ENCODE data around the gene TXNIP.

The TXNIP gene

DNA sequence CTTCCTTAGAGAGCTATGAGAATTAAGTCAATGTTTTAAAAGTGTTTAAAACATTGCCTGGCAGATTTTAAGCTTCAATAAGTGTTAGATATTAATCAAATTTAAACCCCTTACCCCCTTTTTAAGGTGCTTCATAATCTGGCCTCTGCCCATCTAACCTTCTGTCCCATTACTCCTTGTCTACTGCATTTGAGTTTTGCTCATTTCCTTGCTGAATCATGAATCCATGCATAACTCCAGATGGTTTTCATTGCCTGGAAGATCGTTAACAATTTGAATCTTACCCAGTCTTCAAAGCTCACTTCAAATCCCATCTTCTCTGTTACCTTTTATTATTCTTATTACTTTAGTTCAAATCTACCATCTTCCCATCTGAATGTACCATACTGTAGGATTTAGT, 20.5 kb upstream of the TXNIP start:
- DNase-seq, result no peak

GRCh38 chr1:146013559-146013922, 17.2 kb upstream of the TXNIP start:
- DNase-seq, result no peak
- in situ Hi-C loops (cut with MboI; ENCODE audit: low pct_unique_long_range_greater_than_20kb, low sequenced_read_pairs), result no loop called here

More for the DNA sequence above, 20.5 kb upstream of the TXNIP start:
- in situ Hi-C loops (cut with MboI; ENCODE audit: low pct_unique_long_range_greater_than_20kb, low sequenced_read_pairs), result no loop called here

GRCh38 chr1:146012703-146013558, 16.6 kb upstream of the TXNIP start:
- in situ Hi-C loops (cut with MboI; ENCODE audit: low pct_unique_long_range_greater_than_20kb, low sequenced_read_pairs), result no loop called here

DNA sequence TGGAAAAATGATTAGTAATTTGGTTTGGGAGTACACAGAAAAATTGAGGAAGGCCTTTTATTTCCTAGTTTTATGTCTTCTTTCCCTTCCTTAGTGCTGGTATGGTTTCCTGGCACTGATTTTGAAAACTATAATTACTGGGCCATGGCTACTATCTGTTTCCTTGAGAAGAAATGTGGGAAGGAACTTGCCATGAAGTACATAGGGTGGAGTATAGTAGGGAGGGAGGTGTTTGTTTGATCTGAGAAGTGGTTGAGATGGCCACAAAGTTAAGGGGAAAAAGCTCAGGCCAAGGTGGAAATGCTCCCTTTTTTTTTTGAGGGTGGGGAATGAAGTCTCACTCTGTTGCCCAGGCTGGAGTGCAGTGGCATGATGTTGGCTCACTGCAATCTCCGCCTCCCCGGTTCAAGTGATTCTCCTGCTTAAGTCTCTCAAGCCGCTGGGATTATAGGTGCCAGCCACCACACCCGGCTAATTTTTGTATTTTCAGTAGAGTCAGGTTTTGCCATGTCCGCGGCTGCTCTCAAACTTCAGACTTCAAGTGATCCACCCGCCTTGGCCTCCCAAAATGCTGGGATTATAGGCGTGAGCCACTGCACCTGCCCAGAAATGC, 13.9 kb upstream of the TXNIP start:
- DNase-seq, result no peak
- in situ Hi-C loops (cut with MboI; ENCODE audit: low pct_unique_long_range_greater_than_20kb, low sequenced_read_pairs), result no loop called here

More at GRCh38 chr1:146012703-146013558, 16.6 kb upstream of the TXNIP start:
- peak; percentile 77 for DNase-seq

DNA sequence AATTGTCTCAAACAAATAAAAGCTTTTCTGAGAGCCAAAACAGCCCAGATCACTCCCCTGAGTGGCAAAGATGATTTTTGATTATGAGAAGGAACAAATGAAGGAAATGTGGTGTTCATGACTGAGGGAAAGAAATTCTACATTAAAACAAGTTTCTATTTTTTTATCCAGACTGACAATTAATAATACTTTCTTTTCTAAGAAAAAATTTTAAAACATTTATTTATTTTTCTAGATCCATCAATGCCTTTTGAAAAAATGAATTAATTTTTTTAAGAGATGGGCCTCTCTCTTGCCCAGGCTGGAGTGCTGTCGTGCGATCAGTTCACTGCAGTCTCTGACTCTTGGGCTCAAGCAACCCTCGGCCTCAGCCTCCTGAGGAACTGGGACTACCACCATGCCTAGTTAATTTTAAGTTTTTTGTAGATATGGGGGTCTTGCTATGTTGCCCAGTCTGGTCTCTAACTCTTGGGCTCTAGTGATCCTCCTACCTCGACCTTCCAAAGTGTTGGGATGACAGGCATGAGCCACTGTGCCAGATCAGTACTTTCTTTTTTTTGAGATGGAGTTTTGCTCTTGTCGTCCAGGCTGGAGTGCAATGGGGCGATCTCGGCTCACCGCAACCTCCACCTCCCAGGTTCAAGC, 11.2 kb upstream of the TXNIP start:
- in situ Hi-C loops (cut with MboI; ENCODE audit: low pct_unique_long_range_greater_than_20kb, low sequenced_read_pairs), result no loop called here
- DNase-seq, result no peak

DNA sequence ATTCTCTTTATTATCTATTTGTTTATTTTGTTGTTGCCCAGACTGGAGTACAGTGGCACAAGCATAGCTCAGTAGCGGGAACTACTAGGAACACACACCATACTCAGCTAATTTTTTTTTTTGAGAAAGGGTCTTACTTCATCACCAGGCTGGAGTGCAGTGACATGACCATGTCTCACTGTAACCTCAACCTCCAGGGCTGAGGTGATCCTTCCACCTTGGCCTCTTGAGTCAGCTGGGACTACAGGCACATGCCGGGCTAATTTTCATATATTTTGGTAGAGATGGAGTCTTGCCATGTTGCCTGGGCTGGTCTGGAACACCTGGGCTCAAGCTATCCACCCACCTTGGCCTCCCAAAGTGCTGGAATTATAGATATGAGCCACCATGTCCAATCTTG, 5.3 kb upstream of the TXNIP start:
- in situ Hi-C loops (cut with MboI; ENCODE audit: low pct_unique_long_range_greater_than_20kb, low sequenced_read_pairs), result no loop called here
- DNase-seq, result no peak

DNA sequence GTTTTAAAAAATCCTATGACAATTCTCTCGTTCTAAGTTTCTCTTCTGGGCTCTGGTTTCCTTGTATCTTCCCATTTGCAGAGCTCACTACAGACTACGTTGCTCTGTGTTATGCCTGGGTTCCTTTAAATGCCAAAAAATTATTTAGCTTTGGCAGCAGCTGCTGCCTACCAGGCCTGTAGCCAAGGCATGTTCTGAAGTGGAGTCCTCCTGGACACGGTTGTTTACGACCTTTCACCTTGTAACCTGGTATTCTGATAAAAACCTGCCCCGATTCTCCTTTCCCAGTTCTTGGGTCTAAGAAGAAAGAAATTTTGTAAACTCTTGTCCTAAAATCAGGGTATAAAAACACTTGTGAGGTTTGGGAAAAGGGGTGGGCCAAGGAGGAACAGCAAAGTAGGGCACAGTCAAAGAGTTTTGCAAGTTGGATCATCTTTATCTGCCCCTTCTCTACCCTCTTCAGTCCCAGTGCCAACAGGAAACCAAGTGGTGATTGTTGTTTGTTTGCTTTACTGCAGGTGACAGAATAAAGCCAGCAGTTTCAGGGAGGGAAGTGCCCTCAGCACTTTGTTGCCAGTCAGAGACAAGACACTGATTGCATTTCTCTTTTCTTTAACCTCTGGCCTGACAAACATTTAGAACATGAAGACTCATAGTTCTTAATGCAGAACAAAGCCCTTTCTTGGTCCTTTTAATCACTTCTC, 3.1 kb upstream of the TXNIP start:
- in situ Hi-C loops (cut with MboI; ENCODE audit: low pct_unique_long_range_greater_than_20kb, low sequenced_read_pairs), result no loop called here
- DNase-seq, result no peak

- in situ Hi-C loops (cut with MboI; ENCODE audit: low pct_unique_long_range_greater_than_20kb, low sequenced_read_pairs), result no loop called here
- DNase-seq, result peak; percentile 26
Measured at GRCh38 chr1:145997718-145998023, 1.3 kb upstream of the TXNIP start.

GRCh38 chr1:145997016-145997717, 788 bp upstream of the TXNIP start:
- in situ Hi-C loops (cut with MboI; ENCODE audit: low pct_unique_long_range_greater_than_20kb, low sequenced_read_pairs), result no loop called here
- peak; percentile 58 for DNase-seq

DNA sequence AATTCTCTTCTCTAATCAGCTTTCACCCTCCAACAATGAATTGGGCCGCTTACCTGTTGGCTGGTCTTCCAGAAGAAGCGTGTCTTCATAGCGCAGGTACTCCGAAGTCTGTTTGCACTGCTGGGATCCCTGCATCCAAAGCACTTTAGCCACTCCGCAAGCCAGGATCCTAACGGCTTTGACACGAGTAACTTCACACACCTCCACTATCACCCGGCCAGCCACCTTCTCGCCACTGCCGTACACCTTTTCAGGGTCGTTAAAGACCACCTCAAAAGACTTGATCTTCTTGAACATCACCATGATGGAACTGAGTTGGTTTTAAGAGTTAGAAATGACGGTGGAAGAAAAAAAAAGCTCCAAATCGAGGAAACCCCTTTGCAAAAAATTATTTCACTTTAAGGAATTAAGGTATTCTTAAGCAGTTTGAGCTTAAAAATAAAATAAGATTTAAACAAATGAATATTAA, 381 bp downstream of the TXNIP start:
- in situ Hi-C loops (cut with MboI; ENCODE audit: low pct_unique_long_range_greater_than_20kb, low sequenced_read_pairs), result no loop called here
- DNase-seq, result no peak

- in situ Hi-C loops (cut with MboI; ENCODE audit: low pct_unique_long_range_greater_than_20kb, low sequenced_read_pairs), result no loop called here
Measured at GRCh38 chr1:145995148-145995881, 1.1 kb downstream of the TXNIP start.

DNA sequence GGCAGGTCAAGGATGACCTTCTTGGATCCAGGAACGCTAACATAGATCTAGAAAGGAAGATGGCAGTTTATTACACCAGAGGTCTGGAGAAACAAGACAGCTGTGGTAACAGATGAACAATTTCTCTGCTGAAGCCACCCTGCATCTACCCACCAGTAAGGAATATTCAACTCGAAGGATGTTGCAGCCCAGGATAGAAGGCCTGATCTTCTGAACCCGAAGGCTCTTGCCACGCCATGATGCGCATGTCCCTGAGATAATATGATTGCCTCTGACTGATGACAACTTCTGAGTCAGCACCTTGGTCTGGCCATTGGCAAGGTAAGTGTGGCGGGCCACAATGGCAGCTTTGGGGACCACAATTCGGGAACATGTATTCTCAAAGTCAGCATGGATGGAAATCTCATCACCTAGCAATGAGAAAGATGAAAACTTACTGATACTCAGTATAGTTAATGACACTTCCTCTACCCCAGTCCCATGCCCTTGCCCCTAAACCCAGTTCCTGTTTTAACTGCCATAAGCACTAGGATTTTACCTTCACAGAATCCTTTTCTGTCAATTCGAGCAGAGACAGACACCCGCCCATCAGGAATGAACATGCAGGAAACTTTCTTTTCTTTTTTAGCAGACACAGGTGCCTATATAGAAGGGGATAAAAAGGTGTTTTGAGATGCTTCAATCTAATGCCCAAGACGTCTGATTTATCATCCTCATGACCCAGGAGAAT, 1.8 kb downstream of the TXNIP start:
- DNase-seq, result peak; percentile 44
- in situ Hi-C loops (cut with MboI; ENCODE audit: low pct_unique_long_range_greater_than_20kb, low sequenced_read_pairs), result no loop called here

More at GRCh38 chr1:145995148-145995881, 1.1 kb downstream of the TXNIP start:
- DNase-seq, result peak; percentile 35

GRCh38 chr1:145993618-145994390, 2.6 kb downstream of the TXNIP start:
- in situ Hi-C loops (cut with MboI; ENCODE audit: low pct_unique_long_range_greater_than_20kb, low sequenced_read_pairs), result no loop called here
- peak; percentile 14 for DNase-seq

GRCh38 chr1:145992958-145993617, 3.3 kb downstream of the TXNIP start:
- in situ Hi-C loops (cut with MboI; ENCODE audit: low pct_unique_long_range_greater_than_20kb, low sequenced_read_pairs), result no loop called here
- no peak for DNase-seq

DNA sequence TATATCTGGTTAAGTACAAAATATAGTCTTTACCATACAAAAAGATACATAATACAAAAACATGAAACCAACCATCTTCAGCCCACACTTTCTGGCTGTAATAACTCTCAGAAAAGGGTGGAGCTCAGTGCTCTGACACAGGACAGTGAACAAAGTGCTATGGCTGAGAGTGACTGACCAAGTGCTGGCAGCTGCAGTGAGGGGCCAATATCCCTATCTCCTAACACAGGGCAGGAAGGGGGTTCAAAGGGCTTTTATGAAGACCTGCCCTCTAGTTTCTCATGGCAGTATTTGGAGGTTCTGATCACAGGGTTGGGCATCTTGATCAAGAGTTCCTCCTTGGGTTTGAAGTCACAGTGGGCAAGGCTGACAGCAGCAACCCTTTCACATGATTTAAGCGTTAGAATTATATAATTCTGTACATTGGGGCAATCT, 3.9 kb downstream of the TXNIP start:
- in situ Hi-C loops (cut with MboI; ENCODE audit: low pct_unique_long_range_greater_than_20kb, low sequenced_read_pairs), result no loop called here

DNA sequence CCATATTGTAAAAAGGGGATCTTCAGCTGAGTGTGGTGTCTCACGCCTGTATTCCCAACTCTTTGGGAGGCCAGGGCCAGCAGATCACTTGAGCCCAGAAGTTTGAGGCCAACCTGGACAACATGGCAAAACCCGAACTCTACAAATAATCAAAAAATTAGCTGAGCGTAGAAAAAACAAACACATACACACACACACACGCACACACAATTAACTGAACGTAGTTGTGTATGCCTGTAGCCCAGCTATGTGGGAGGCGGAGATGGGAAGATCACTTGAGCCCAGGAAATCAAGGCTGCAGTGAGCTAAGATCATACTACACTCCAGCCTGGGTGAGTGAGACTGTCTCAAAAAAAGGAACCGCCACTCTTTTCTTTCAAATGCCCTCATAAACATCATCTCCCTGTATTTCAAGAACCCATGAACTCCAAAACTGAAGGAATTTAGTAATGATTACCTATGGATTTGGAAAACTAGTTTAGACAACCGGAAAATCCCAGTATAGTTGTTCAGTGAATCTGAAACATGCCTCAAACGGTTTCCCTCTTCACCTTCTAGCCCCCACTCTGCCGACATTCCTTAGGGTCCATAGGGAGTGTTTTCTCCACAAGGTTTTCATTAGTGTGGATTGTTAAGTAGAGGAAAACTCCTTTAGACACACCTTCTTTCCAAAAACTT, 4.5 kb downstream of the TXNIP start:
- peak; percentile 42 for DNase-seq
- in situ Hi-C loops (cut with MboI; ENCODE audit: low pct_unique_long_range_greater_than_20kb, low sequenced_read_pairs), result no loop called here

More for the DNA sequence above, 3.9 kb downstream of the TXNIP start:
- DNase-seq, result no peak
